ENCODE data around the gene CFAP300. TPM values are rescaled to one million over a fixed set of nuclear protein-coding genes. Genes with fewer than 3 reads are reported as not detected.

The CFAP300 gene
- total RNA-seq, 1 experiment from 2014 or later: 9.0 TPM

Other genes with a start within 250 kb of the CFAP300 start
- 0.72 TPM in 2 replicates for gene CEP126, start 132.4 kb upstream of the CFAP300 start, total RNA-seq (2014; rRNA removed; shearing (Covaris generic))
- gene ANGPTL5, start 130.9 kb upstream of the CFAP300 start, total RNA-seq (2014; rRNA removed; shearing (Covaris generic)): not detected in 2 replicates
- gene YAP1, start 63.0 kb downstream of the CFAP300 start, total RNA-seq (2014; rRNA removed; shearing (Covaris generic)): 33.2 and 44.5 TPM in 2 replicates